ENCODE results near the gene ITGB6. TPM values are rescaled to one million over a fixed set of nuclear protein-coding genes. Genes with fewer than 3 reads are reported as not detected.

ITGB6 gene
- total RNA-seq, 1 donor from 2014 or later = 50.4 TPM

DNA sequence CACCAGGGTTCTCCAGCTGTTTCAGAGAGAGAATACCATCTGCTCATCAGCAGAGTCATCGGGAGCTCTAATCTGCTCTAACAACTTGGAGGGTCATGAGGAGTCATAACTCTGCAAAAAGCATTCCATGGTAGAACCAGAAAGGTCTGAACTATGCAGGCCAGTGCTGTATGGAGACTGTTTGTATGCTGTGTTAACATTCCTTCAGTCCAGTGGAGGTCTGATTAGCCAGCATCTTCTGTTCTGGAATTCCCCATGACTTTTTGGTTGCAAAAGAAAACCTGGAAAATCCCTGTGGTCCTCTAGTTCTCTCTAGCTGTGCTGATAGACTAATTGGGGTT is 9.4 kb upstream of the ITGB6 start:
- DNase-seq (ENCODE audit: low read depth) = peak; percentile 95
- H3K4me3 ChIP-seq (ENCODE audit: low read depth, low read length) = no peak overlapping the region
- TF ChIP-seq, protein P1, sequence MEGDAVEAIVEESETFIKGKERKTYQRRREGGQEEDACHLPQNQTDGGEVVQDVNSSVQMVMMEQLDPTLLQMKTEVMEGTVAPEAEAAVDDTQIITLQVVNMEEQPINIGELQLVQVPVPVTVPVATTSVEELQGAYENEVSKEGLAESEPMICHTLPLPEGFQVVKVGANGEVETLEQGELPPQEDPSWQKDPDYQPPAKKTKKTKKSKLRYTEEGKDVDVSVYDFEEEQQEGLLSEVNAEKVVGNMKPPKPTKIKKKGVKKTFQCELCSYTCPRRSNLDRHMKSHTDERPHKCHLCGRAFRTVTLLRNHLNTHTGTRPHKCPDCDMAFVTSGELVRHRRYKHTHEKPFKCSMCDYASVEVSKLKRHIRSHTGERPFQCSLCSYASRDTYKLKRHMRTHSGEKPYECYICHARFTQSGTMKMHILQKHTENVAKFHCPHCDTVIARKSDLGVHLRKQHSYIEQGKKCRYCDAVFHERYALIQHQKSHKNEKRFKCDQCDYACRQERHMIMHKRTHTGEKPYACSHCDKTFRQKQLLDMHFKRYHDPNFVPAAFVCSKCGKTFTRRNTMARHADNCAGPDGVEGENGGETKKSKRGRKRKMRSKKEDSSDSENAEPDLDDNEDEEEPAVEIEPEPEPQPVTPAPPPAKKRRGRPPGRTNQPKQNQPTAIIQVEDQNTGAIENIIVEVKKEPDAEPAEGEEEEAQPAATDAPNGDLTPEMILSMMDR (conservative IDR thresholded peaks at IDR 0.05; ENCODE audit: low read depth, low read length) = no peak

DNA sequence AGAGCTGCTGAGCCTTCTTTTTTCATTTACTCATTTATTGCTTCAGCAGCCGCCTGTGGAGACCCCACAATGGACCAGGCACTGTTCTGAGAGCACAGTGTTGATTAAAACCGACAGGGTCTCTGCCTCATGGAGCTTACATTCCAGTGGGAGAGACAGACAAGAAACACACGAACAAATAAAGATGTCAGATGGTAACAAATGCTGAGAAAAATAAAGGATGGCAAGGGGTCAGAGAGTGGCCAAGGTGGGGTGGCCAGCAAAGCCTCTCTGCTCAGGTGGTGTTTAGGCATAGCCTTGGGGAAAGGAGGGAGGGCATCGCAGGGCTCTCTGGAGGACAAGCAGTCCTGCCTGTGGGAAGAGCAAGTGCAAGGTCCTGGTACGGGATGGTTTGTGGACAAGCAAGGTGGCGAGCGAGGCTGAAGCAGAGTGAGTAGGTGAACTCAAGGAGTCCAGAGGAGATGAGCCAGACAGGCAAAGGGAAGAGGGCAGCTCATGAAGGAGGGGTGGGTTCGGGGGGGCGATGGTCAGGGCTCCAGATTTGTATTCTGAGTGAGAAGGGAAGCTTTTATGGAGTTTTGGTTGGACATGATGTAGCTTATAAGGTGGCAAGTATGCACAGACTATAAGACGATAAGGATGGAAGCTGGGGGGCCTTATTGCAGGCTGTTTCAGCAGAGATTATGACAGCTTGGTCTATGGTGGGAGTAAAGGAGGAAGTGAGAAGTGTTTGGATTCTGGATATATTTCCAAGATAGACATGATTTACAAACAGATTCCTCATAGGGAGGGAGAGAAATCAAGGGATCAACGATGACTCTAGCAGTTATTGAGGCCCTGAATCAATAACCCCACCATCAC is 8.8 kb upstream of the ITGB6 start:
- TF ChIP-seq, protein P1 (conservative IDR thresholded peaks at IDR 0.05; ENCODE audit: low read depth, low read length) = peak; percentile 20
- no peak for DNase-seq (ENCODE audit: low read depth)
- no peak overlapping the region for H3K4me3 ChIP-seq (ENCODE audit: low read depth, low read length)

DNA sequence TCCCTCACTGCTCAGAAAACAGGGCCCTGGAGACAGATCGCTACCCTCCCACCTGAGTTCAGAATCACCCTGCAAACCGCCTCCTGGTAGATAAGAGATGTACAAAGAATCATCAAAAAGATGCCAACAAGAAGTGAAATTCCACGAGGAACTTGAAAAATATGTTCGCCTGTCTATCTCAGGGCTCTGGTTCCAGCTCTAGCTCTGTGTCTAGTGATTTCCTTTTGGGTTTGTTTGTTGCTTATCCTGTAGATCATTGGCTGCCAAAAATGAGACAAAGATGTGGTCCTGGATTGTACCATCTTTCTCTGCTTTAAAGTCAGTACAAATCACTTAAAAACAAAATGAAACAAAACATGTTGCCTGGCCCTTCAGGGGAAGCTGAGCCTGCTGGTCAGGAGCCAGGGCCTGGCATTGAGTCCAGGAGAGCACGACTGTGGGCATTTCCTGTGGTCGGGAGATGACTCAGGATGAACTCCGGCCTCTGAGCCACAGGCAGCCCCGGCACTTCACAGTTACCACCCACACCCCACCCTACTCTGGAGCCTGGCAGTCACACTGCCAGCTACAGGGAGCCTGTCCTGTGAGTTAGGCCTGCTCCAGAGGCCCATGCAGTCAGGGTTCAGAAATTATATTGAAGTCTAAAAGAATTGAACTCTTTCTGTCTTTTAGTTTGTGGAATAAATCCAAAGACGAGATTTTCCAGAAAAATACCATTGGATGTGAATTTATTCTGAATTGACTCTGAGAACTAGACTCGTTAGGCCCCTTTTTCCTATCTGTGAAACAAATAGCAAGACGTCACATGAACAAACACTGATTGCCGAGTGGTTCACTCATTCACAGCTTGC is 8.0 kb upstream of the ITGB6 start:
- peak; percentile 92 for DNase-seq (ENCODE audit: low read depth)
- H3K4me3 ChIP-seq (ENCODE audit: low read depth, low read length) = no peak overlapping the region
- TF ChIP-seq, protein P1 (conservative IDR thresholded peaks at IDR 0.05; ENCODE audit: low read depth, low read length) = no peak

DNA sequence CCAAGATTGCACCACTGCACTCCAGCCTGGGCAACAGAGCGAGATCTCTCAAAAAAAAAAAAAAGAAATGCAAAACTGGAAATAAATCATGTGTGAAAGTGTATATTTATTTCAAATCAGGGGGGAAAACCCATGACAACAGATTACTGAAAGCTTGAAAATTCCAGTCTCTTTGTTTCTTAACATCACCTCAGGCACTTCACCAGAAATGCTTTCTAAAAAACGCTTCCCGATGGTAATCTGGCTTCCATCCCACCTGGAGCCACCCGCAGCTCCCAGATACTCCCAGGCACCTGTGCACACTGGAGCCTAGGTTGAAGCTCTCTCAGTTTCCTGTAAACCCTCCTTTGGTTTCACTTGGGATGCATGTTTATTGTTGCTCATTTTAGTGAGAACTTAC is 7.2 kb upstream of the ITGB6 start:
- TF ChIP-seq, protein P1 (conservative IDR thresholded peaks at IDR 0.05; ENCODE audit: low read depth, low read length) = no peak
- no peak for DNase-seq (ENCODE audit: low read depth)
- H3K4me3 ChIP-seq (ENCODE audit: low read depth, low read length) = no peak overlapping the region

DNA sequence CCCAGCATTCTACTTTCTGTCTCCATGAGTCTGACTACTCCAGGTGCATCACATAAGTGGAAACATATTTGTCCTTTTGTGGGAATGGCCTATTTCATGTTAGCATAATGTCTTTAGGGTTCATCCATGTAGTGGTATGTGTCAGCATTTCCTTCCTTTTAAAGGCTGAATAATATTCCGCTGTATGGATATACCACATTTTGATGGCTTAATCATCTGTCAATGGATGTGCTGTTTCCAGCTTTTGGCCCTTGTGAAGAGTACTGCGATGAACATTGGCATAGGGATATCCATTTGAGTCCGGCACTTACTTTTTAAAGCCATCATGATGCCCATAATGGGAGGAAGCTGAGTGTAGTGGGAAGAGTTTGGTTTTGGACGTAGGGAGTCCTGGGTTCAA is 6.4 kb upstream of the ITGB6 start:
- DNase-seq (ENCODE audit: low read depth) = no peak
- TF ChIP-seq, protein P1 (conservative IDR thresholded peaks at IDR 0.05; ENCODE audit: low read depth, low read length) = no peak
- H3K4me3 ChIP-seq (ENCODE audit: low read depth, low read length) = peak overlapping the region; percentile 59

DNA sequence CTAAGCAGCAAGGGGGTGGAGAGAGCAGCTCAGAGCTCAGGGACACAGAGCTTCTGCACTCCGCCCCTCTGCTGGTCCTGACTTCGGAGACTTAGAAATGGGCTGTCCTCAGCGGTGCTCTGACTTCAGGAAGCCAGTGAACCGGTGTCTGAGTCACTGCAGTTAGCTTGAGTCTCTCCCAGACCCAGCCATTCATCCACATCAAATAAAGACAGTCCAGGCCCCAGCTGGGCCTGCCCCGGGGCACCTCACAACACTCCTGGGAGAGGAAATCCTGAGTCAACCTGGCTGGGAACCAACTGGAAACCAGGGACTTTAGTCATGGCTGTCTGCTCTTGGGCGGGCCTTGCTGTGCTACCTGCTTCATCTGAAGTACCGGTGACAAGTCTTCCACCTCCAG is 5.4 kb upstream of the ITGB6 start:
- TF ChIP-seq, protein P1 (conservative IDR thresholded peaks at IDR 0.05; ENCODE audit: low read depth, low read length) = no peak
- peak; percentile 98 for DNase-seq (ENCODE audit: low read depth)
- H3K4me3 ChIP-seq (ENCODE audit: low read depth, low read length) = peak overlapping the region; percentile 59

Data from epithelial cell of proximal tubule (primary cell).